ENCODE results near the gene KSR2.
"Not testable (repeated sequence)": the region's sequence is repeated elsewhere in the genome, so short reads cannot be mapped to it uniquely, and the experiment has no call there.

The KSR2 gene

GRCh38 chr12:117896009-117896408 lies 72.8 kb downstream of the KSR2 start:
- no peak overlapping the region for H2BK15ac ChIP-seq (ENCODE audit: low read depth, poor library complexity, severe bottlenecking)
- H3K4me1 ChIP-seq (ENCODE audit: control insufficient read depth, insufficient read depth, low read depth, low read length) = no peaks in the 10 kb centered on the region
- no peak overlapping the region for H2AFZ ChIP-seq (ENCODE audit: low read depth, low read length)
- H3K23ac ChIP-seq (ENCODE audit: low read length in 2 of 2) = no peak overlapping the region
- H3K14ac ChIP-seq (ENCODE audit: low read length in 2 of 2) = no peak overlapping the region
- WGBS = no CpG with 5 or more reads among the region's 1 CpG
- no peak for DNase-seq
- no peak overlapping the region for H2BK120ac ChIP-seq (ENCODE audit: low read depth, low read length)
- no peak overlapping the region for H3K4me3 ChIP-seq (ENCODE audit: insufficient read depth in 1 of 2, low read depth in 1 of 2, low read length in 2 of 2)
- no peak overlapping the region for H3K18ac ChIP-seq (ENCODE audit: low read depth in 1 of 2, low read length in 2 of 2)
- no peak overlapping the region for H3K4ac ChIP-seq (ENCODE audit: low read depth in 1 of 2, low read length in 2 of 2)
- H3K4me2 ChIP-seq (ENCODE audit: low read length, poor library complexity, severe bottlenecking) = no peak overlapping the region
- H3K79me1 ChIP-seq (replicated peaks; ENCODE audit: low read length, poor library complexity, severe bottlenecking) = no peaks in the 10 kb centered on the region
- no peak overlapping the region for H3K27ac ChIP-seq (ENCODE audit: low read length, poor library complexity, severe bottlenecking)
- H3K27me3 ChIP-seq (ENCODE audit: control insufficient read depth in 1 of 2, insufficient read depth in 1 of 2, low read length in 2 of 2) = no peaks in the 10 kb centered on the region
- no peak overlapping the region for H4K8ac ChIP-seq (ENCODE audit: low read length)
- no peaks in the 10 kb centered on the region for H3K36me3 ChIP-seq (ENCODE audit: control insufficient read depth in 1 of 2, insufficient read depth in 2 of 2, low read depth in 1 of 2, low read length in 2 of 2)
- H2BK5ac ChIP-seq (ENCODE audit: low read depth, low read length, poor library complexity, severe bottlenecking) = no peak overlapping the region
- H2BK12ac ChIP-seq (ENCODE audit: low read length in 2 of 2) = no peak overlapping the region
- no peaks in the 10 kb centered on the region for H3K9me3 ChIP-seq (ENCODE audit: control insufficient read depth, low read length)
- H2AK5ac ChIP-seq (ENCODE audit: low read length, severe bottlenecking) = no peak overlapping the region
- no peak overlapping the region for H4K91ac ChIP-seq (ENCODE audit: low read length)
- H3K9ac ChIP-seq (ENCODE audit: low read length) = no peak overlapping the region

DNA sequence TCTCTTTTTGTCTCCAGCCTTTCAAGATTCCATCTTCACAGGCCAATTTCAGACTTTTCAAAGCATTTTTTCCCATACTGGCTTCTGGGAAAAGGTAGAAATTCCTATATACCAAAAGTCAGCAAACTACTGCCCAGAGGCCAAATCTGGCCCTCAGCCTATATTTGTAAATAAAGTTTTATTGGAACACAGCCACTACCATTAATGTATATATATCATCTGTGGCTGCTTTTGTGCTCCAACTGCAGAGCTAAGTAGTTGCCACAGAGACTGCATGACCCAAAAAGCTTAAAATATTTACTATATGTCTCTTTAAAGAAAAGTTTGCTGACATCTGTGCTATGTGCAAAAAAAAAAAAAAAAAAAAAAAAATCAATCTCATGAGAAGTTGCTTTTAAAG lies 76.3 kb downstream of the KSR2 start:
- no peak overlapping the region for H2BK120ac ChIP-seq (ENCODE audit: low read depth, low read length)
- no peak overlapping the region for H4K91ac ChIP-seq (ENCODE audit: low read length)
- no peak overlapping the region for H3K18ac ChIP-seq (ENCODE audit: low read depth in 1 of 2, low read length in 2 of 2)
- H2AK5ac ChIP-seq (ENCODE audit: low read length, severe bottlenecking) = no peak overlapping the region
- H3K4me3 ChIP-seq (ENCODE audit: insufficient read depth in 1 of 2, low read depth in 1 of 2, low read length in 2 of 2) = no peak overlapping the region
- H2AFZ ChIP-seq (ENCODE audit: low read depth, low read length) = no peak overlapping the region
- no peak overlapping the region for H3K27ac ChIP-seq (ENCODE audit: low read length, poor library complexity, severe bottlenecking)
- no peak overlapping the region for H3K14ac ChIP-seq (ENCODE audit: low read length in 2 of 2)
- H3K27me3 ChIP-seq (ENCODE audit: control insufficient read depth in 1 of 2, insufficient read depth in 1 of 2, low read length in 2 of 2) = peaks cover 4 to 14% of the 10 kb centered on the region in 2 experiments
- no peak overlapping the region for H4K8ac ChIP-seq (ENCODE audit: low read length)
- no peak overlapping the region for H2BK12ac ChIP-seq (ENCODE audit: low read length in 2 of 2)
- no peaks in the 10 kb centered on the region for H3K79me1 ChIP-seq (replicated peaks; ENCODE audit: low read length, poor library complexity, severe bottlenecking)
- H3K23ac ChIP-seq (ENCODE audit: low read length in 2 of 2) = no peak overlapping the region
- H3K4ac ChIP-seq (ENCODE audit: low read depth in 1 of 2, low read length in 2 of 2) = no peak overlapping the region
- no peak overlapping the region for H3K4me2 ChIP-seq (ENCODE audit: low read length, poor library complexity, severe bottlenecking)
- no peak overlapping the region for H2BK15ac ChIP-seq (ENCODE audit: low read depth, poor library complexity, severe bottlenecking)
- no peak for DNase-seq
- H3K36me3 ChIP-seq (ENCODE audit: control insufficient read depth in 1 of 2, insufficient read depth in 2 of 2, low read depth in 1 of 2, low read length in 2 of 2) = no peaks in the 10 kb centered on the region
- no peaks in the 10 kb centered on the region for H3K9me3 ChIP-seq (ENCODE audit: control insufficient read depth, low read length)
- no peaks in the 10 kb centered on the region for H3K4me1 ChIP-seq (ENCODE audit: control insufficient read depth, insufficient read depth, low read depth, low read length)
- no peak overlapping the region for H3K9ac ChIP-seq (ENCODE audit: low read length)
- H2BK5ac ChIP-seq (ENCODE audit: low read depth, low read length, poor library complexity, severe bottlenecking) = no peak overlapping the region

GRCh38 chr12:117891265-117891664 lies 77.5 kb downstream of the KSR2 start:
- H3K27ac ChIP-seq (ENCODE audit: low read length, poor library complexity, severe bottlenecking); H3K4me3 ChIP-seq (ENCODE audit: insufficient read depth in 1 of 2, low read depth in 1 of 2, low read length in 2 of 2); H3K9me3 ChIP-seq (ENCODE audit: control insufficient read depth, low read length); H4K8ac ChIP-seq (ENCODE audit: low read length); H3K14ac ChIP-seq (ENCODE audit: low read length in 2 of 2); H2BK5ac ChIP-seq (ENCODE audit: low read depth, low read length, poor library complexity, severe bottlenecking); H3K4me1 ChIP-seq (ENCODE audit: control insufficient read depth, insufficient read depth, low read depth, low read length); H4K91ac ChIP-seq (ENCODE audit: low read length); H3K36me3 ChIP-seq (ENCODE audit: control insufficient read depth in 1 of 2, insufficient read depth in 2 of 2, low read depth in 1 of 2, low read length in 2 of 2); H2BK12ac ChIP-seq (ENCODE audit: low read length in 2 of 2); H3K4me2 ChIP-seq (ENCODE audit: low read length, poor library complexity, severe bottlenecking); H2BK120ac ChIP-seq (ENCODE audit: low read depth, low read length); H2AK5ac ChIP-seq (ENCODE audit: low read length, severe bottlenecking); H2AFZ ChIP-seq (ENCODE audit: low read depth, low read length); H3K9ac ChIP-seq (ENCODE audit: low read length); H3K23ac ChIP-seq (ENCODE audit: low read length in 2 of 2); H2BK15ac ChIP-seq (ENCODE audit: low read depth, poor library complexity, severe bottlenecking); H3K79me1 ChIP-seq (replicated peaks; ENCODE audit: low read length, poor library complexity, severe bottlenecking); DNase-seq; H3K18ac ChIP-seq (ENCODE audit: low read depth in 1 of 2, low read length in 2 of 2); H3K4ac ChIP-seq (ENCODE audit: low read depth in 1 of 2, low read length in 2 of 2): not testable (repeated sequence)
- 83% methylated on average over 2 of the region's 3 CpGs for WGBS
- peaks cover 4 to 14% of the 10 kb centered on the region in 2 experiments for H3K27me3 ChIP-seq (ENCODE audit: control insufficient read depth in 1 of 2, insufficient read depth in 1 of 2, low read length in 2 of 2)

DNA sequence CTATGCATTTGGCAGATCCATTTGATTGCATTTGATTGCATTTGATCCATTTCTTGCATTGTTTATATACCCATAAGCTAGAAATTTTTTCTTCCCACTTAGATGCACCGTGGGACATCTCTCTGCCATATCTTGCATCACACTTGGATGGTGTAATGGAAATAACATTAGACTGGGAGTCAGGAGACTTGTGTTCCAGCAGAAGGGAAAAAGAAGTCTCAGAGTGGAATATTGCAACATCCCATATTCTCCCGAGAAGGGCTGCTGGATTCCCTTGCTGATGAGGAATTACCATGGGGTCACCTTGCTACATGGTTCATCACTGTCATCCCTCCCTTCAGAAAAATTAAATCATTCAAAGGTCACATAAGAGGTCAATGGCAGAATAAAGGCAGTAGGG lies 78.1 kb downstream of the KSR2 start:
- Histone ChIP-seq H3K79me1 (replicated peaks; ENCODE audit: low read length, poor library complexity, severe bottlenecking) (no peaks in the 10 kb centered on the region), H3K9ac (ENCODE audit: low read length) (no peak overlapping the region), H2AK5ac (ENCODE audit: low read length, severe bottlenecking) (no peak overlapping the region), H3K9me3 (ENCODE audit: control insufficient read depth, low read length) (no peaks in the 10 kb centered on the region), H2BK12ac (ENCODE audit: low read length in 2 of 2) (no peak overlapping the region), H2AFZ (ENCODE audit: low read depth, low read length) (no peak overlapping the region), H3K27me3 (ENCODE audit: control insufficient read depth in 1 of 2, insufficient read depth in 1 of 2, low read length in 2 of 2) (peaks cover 4 to 14% of the 10 kb centered on the region in 2 experiments), H3K4me1 (ENCODE audit: control insufficient read depth, insufficient read depth, low read depth, low read length) (no peaks in the 10 kb centered on the region), H3K23ac (ENCODE audit: low read length in 2 of 2) (no peak overlapping the region), H2BK5ac (ENCODE audit: low read depth, low read length, poor library complexity, severe bottlenecking) (no peak overlapping the region), H3K18ac (ENCODE audit: low read depth in 1 of 2, low read length in 2 of 2) (no peak overlapping the region), H3K14ac (ENCODE audit: low read length in 2 of 2) (no peak overlapping the region), H3K36me3 (ENCODE audit: control insufficient read depth in 1 of 2, insufficient read depth in 2 of 2, low read depth in 1 of 2, low read length in 2 of 2) (no peaks in the 10 kb centered on the region), H4K91ac (ENCODE audit: low read length) (no peak overlapping the region), H2BK120ac (ENCODE audit: low read depth, low read length) (no peak overlapping the region), H3K4me3 (ENCODE audit: insufficient read depth in 1 of 2, low read depth in 1 of 2, low read length in 2 of 2) (no peak overlapping the region), H3K27ac (ENCODE audit: low read length, poor library complexity, severe bottlenecking) (no peak overlapping the region), H4K8ac (ENCODE audit: low read length) (no peak overlapping the region), H3K4ac (ENCODE audit: low read depth in 1 of 2, low read length in 2 of 2) (no peak overlapping the region), H2BK15ac (ENCODE audit: low read depth, poor library complexity, severe bottlenecking) (no peak overlapping the region), H3K4me2 (ENCODE audit: low read length, poor library complexity, severe bottlenecking) (no peak overlapping the region)
- WGBS = no CpG with 5 or more reads among the region's 2 CpGs
- DNase-seq = no peak

Measured in mesenchymal stem cell (in vitro differentiated cells and primary cell).